Thyroid gland (tissue), 4 donors: ENCODE measurements around the gene ARHGAP15. TPM values are rescaled to one million over a fixed set of nuclear protein-coding genes. Genes with fewer than 3 reads are reported as not detected.

ENCODE experiments used
- DNase-seq, 2 donors: peaks; one replicate each; pipeline ENCODE4 v3.0.0-alpha.2; 2019
- H3K27ac ChIP-seq, 3 donors: fragments of 200-600 bp; sonication (generic); 1 replicate in 2 of 3; 2 replicates in 1 of 3; pipeline ENCODE4 v1.5.1; 2016 to 2019; ENCODE audit warnings: mild to moderate bottlenecking in 1 of 3, moderate library complexity in 1 of 3
- H3K27me3 ChIP-seq: fragments of 200-600 bp; sonication (generic); one replicate; pipeline ENCODE4 v1.5.1; 2019
- H3K36me3 ChIP-seq, 2 donors: fragments of 200-600 bp; sonication (generic); one replicate each; pipeline ENCODE4 v1.5.1; 2016 to 2019
- H3K4me1 ChIP-seq, 2 donors: fragments of 200-600 bp; sonication (generic); one replicate each; pipeline ENCODE4 v1.5.1; 2017 to 2019
- H3K4me3 ChIP-seq, 3 donors: fragments of 200-600 bp; sonication (generic); replicated peaks in 1 of 3; 1 replicate in 2 of 3; 2 replicates in 1 of 3; pipeline ENCODE4 v1.5.1; 2016; ENCODE audit warnings: mild to moderate bottlenecking in 1 of 3
- H3K9me3 ChIP-seq: fragments of 200-600 bp; sonication (generic); one replicate; pipeline ENCODE4 v1.5.1; 2017
- POLR2A ChIP-seq, 2 donors: fragments of 450-650 bp; IDR thresholded peaks; one replicate each; pipeline ENCODE4 v1.6.1; 2017; ENCODE audit warnings: antibody characterized with exemption in 2 of 2, mild to moderate bottlenecking in 2 of 2, moderate library complexity in 1 of 2
- WGBS, 2 donors: methylation state at CpG; one replicate each; pipeline ENCODE4 v1.1.5; 2017; 5-methylcytosine and 5-hydroxymethylcytosine counted together
- intact Hi-C: fragments of 100-400 bp; cut with DNase I; formaldehyde crosslinking; loops from one replicate; pipeline ENCODE4 v1.15.1; 2023
- total RNA-seq, 4 donors: library from RNA; depleted of rRNA; stranded (reverse); fragments of >200 nt; gene quantifications; one replicate each; pipeline ENCODE4 v1.2.3, GENCODE V29; 2016
- TF ChIP-seq, protein P1 (sequence below), 6 experiments: fragments of 200-600 bp in 3 of 6; fragments of 450-650 bp in 3 of 6; sonication (generic) in 3 of 6; IDR thresholded peaks; one replicate each; pipeline ENCODE4 v1.5.1; 2016 to 2019; ENCODE audit warnings: antibody characterized with exemption in 6 of 6, mild to moderate bottlenecking in 2 of 6, inconsistent platforms in 1 of 6, moderate library complexity in 1 of 6

The ARHGAP15 gene
- total RNA-seq, 4 donors from 2014 or later, result 9.8 to 24.4 (median 11.9) TPM

GRCh38 chr2:143674051-143674450, 544.8 kb downstream of the ARHGAP15 start:
- no peaks in the 10 kb centered on the region for H3K36me3 ChIP-seq
- no peaks in the 10 kb centered on the region for H3K27me3 ChIP-seq
- no peak overlapping the region for H3K4me3 ChIP-seq
- 92% methylated on average over 2 of the region's 2 CpGs for WGBS, 2 donors
- H3K9me3 ChIP-seq, result no peaks in the 10 kb centered on the region
- no peaks in the 10 kb centered on the region for H3K4me1 ChIP-seq
- no peak for DNase-seq
- H3K27ac ChIP-seq, result no peak overlapping the region
- intact Hi-C loops, result no loop called here
- TF ChIP-seq, protein P1, sequence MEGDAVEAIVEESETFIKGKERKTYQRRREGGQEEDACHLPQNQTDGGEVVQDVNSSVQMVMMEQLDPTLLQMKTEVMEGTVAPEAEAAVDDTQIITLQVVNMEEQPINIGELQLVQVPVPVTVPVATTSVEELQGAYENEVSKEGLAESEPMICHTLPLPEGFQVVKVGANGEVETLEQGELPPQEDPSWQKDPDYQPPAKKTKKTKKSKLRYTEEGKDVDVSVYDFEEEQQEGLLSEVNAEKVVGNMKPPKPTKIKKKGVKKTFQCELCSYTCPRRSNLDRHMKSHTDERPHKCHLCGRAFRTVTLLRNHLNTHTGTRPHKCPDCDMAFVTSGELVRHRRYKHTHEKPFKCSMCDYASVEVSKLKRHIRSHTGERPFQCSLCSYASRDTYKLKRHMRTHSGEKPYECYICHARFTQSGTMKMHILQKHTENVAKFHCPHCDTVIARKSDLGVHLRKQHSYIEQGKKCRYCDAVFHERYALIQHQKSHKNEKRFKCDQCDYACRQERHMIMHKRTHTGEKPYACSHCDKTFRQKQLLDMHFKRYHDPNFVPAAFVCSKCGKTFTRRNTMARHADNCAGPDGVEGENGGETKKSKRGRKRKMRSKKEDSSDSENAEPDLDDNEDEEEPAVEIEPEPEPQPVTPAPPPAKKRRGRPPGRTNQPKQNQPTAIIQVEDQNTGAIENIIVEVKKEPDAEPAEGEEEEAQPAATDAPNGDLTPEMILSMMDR (IDR thresholded peaks at IDR 0.05), result no peak
- no peak for TF ChIP-seq POLR2A (IDR thresholded peaks at IDR 0.05)

GRCh38 chr2:143675021-143675420, 545.8 kb downstream of the ARHGAP15 start:
- H3K27ac ChIP-seq, result no peak overlapping the region
- intact Hi-C loops, result no loop called here
- no peak for TF ChIP-seq POLR2A (IDR thresholded peaks at IDR 0.05)
- TF ChIP-seq, protein P1 (IDR thresholded peaks at IDR 0.05), result no peak
- no peak for DNase-seq
- no peaks in the 10 kb centered on the region for H3K9me3 ChIP-seq
- H3K4me1 ChIP-seq, result no peaks in the 10 kb centered on the region
- no peak overlapping the region for H3K4me3 ChIP-seq
- H3K36me3 ChIP-seq, result no peaks in the 10 kb centered on the region
- no peaks in the 10 kb centered on the region for H3K27me3 ChIP-seq

GRCh38 chr2:143679617-143680016, 550.4 kb downstream of the ARHGAP15 start:
- intact Hi-C loops, result no loop called here
- no peak for DNase-seq
- no peaks in the 10 kb centered on the region for H3K36me3 ChIP-seq
- H3K27ac ChIP-seq, result no peak overlapping the region
- no peaks in the 10 kb centered on the region for H3K4me1 ChIP-seq
- H3K27me3 ChIP-seq, result no peaks in the 10 kb centered on the region
- 85 to 91% methylated on average over 5 of the region's 5 CpGs for WGBS, 2 donors
- no peaks in the 10 kb centered on the region for H3K9me3 ChIP-seq
- no peak for TF ChIP-seq POLR2A (IDR thresholded peaks at IDR 0.05)
- TF ChIP-seq, protein P1 (IDR thresholded peaks at IDR 0.05), result no peak
- no peak overlapping the region for H3K4me3 ChIP-seq

- 93 to 96% methylated on average over 3 of the region's 3 CpGs for WGBS, 2 donors
- intact Hi-C loops, result no loop called here
- Histone ChIP-seq H3K9me3 (no peaks in the 10 kb centered on the region), H3K4me3 (no peak overlapping the region), H3K36me3 (no peaks in the 10 kb centered on the region), H3K27me3 (no peaks in the 10 kb centered on the region), H3K27ac (no peak overlapping the region), H3K4me1 (no peaks in the 10 kb centered on the region)
- no peak for DNase-seq
- TF ChIP-seq, protein P1 (IDR thresholded peaks at IDR 0.05), result no peak
- TF ChIP-seq POLR2A (IDR thresholded peaks at IDR 0.05), result no peak
Measured at GRCh38 chr2:143680885-143681405, 551.7 kb downstream of the ARHGAP15 start.

DNA sequence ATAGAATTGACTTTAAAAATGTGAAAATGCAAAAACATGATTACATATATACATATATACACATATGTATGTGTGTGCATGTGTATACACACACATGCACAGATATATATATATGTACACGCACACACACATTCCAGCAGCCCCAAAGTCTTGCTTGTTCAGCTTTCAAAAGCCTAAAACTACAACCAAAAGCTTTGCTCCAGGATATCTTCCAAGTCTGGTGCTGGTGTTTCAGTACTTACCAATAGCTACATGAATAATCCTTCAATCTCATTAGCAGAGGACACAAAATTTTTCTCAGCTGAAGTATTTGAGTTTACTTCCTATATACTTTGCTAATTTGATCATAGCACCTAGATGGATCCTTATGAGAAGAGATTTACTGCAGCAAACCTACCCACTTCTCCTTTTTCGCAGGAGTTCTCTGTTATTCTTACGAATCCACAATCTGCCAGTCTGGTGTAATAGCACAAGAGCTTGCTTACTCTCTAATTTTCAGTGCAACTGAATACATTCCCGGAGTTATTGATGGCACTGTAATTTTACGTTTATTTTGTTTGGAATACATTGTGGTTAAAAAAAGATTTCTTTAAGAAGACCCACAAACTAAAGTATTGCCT, 553.3 kb downstream of the ARHGAP15 start:
- H3K36me3 ChIP-seq, result no peaks in the 10 kb centered on the region
- intact Hi-C loops, result no loop called here

More for the DNA sequence above, 553.3 kb downstream of the ARHGAP15 start:
- DNase-seq, result no peak
- H3K27me3 ChIP-seq, result no peaks in the 10 kb centered on the region
- no peak overlapping the region for H3K4me3 ChIP-seq
- WGBS, 2 donors, result 73 to 81% methylated on average over 5 of the region's 5 CpGs
- no peak for TF ChIP-seq POLR2A (IDR thresholded peaks at IDR 0.05)
- TF ChIP-seq, protein P1 (IDR thresholded peaks at IDR 0.05), result no peak
- no peaks in the 10 kb centered on the region for H3K4me1 ChIP-seq
- H3K27ac ChIP-seq, result no peak overlapping the region
- no peaks in the 10 kb centered on the region for H3K9me3 ChIP-seq
